ENCODE measurements around the gene ALDH3B1. TPM values are rescaled to one million over a fixed set of nuclear protein-coding genes. Genes with fewer than 3 reads are reported as not detected.

ALDH3B1 gene
- total and polyA plus RNA-seq, 2 of the 4 experiments (the other 2 are of a cell fraction) = 11.8 to 22.8 TPM

DNA sequence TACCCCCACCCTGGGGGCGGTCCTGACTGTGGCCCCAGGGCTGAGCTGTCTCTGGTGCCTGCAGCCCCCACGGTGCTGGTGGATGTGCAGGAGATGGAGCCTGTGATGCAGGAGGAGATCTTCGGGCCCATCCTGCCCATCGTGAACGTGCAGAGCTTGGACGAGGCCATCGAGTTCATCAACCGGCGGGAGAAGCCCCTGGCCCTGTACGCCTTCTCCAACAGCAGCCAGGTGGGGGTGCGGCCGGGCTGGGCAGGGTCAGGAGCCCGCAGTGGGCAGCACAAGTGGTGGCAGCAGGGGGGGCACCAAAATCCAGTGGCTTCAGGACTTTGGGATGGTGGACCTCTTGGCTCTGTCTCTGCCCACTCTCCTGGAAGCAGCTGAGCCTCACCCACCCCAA, 12.4 kb downstream of the ALDH3B1 start:
- Histone ChIP-seq H3K9ac (ENCODE audit: low read depth, low read length) (no peak overlapping the region), H2AK9ac (replicated peaks; ENCODE audit: low read depth, low read length, poor library complexity) (no peak overlapping the region), H3K4me2 (ENCODE audit: low read depth, low read length) (no peak overlapping the region), H2BK5ac (ENCODE audit: low read depth, low read length, poor library complexity, severe bottlenecking) (no peak overlapping the region), H4K5ac (ENCODE audit: low read depth, low read length) (no peak overlapping the region), H3K18ac (ENCODE audit: low read depth, low read length) (no peak overlapping the region), H3K14ac (replicated peaks; ENCODE audit: low read depth, low read length) (no peak overlapping the region), H3K4me3 (ENCODE audit: insufficient read depth, low read depth, low read length) (no peak overlapping the region), H4K8ac (ENCODE audit: low read depth in 2 of 2, low read length in 2 of 2) (no peak overlapping the region), H3K4me1 (ENCODE audit: control insufficient read depth, insufficient read depth, low read length) (peaks cover 9% of the 10 kb centered on the region), H3K79me1 (ENCODE audit: low read depth in 1 of 2, low read length in 2 of 2) (peaks cover 9 to 17% of the 10 kb centered on the region in 2 experiments; a peak in 2 of 4 replicates), H3K27ac (ENCODE audit: insufficient read depth, low read length) (no peak overlapping the region), H3K36me3 (ENCODE audit: control insufficient read depth, insufficient read depth, low read length) (peaks cover 26% of the 10 kb centered on the region), H2AFZ (replicated peaks; ENCODE audit: low read length, poor library complexity) (no peak overlapping the region), H4K91ac (ENCODE audit: insufficient read depth, low read depth, low read length) (no peak overlapping the region), H2BK20ac (ENCODE audit: low read depth, low read length) (no peak overlapping the region), H3K4ac (ENCODE audit: low read depth, low read length) (no peak overlapping the region), H2AK5ac (ENCODE audit: low read depth, low read length) (no peak overlapping the region), H3K56ac (ENCODE audit: extremely low read depth, insufficient read depth, low read length) (no peak overlapping the region), H3K23ac (ENCODE audit: low read depth, low read length) (no peak overlapping the region), H2BK120ac (ENCODE audit: low read depth, low read length) (no peak overlapping the region), H4K20me1 (ENCODE audit: insufficient read depth, low read length) (no peaks in the 10 kb centered on the region), H3K9me1 (ENCODE audit: insufficient read depth, low read length) (peaks cover 6% of the 10 kb centered on the region; the same call in 1 of the 2 replicates), H3K27me3 (ENCODE audit: control insufficient read depth, insufficient read depth, low read length) (no peaks in the 10 kb centered on the region), H2BK15ac (ENCODE audit: low read depth, low read length) (no peak overlapping the region), H3K9me3 (ENCODE audit: control insufficient read depth, insufficient read depth, low read length) (no peaks in the 10 kb centered on the region)
- 89% methylated on average over 8 of the region's 13 CpGs; no CpG with 5 or more reads in 1 of the 2 experiments for WGBS, 2 experiments (ENCODE audit: extremely low coverage in 2 of 2, insufficient read length in 1 of 2)
- ChIA-PET POLR2A (ENCODE audit: unreplicated experiment) (no interaction called here), CTCF (no interaction called here)
- no peak for DNase-seq
- BruUV-seq (replicated peaks) = no TSS peak
- TF ChIP-seq, protein P1, sequence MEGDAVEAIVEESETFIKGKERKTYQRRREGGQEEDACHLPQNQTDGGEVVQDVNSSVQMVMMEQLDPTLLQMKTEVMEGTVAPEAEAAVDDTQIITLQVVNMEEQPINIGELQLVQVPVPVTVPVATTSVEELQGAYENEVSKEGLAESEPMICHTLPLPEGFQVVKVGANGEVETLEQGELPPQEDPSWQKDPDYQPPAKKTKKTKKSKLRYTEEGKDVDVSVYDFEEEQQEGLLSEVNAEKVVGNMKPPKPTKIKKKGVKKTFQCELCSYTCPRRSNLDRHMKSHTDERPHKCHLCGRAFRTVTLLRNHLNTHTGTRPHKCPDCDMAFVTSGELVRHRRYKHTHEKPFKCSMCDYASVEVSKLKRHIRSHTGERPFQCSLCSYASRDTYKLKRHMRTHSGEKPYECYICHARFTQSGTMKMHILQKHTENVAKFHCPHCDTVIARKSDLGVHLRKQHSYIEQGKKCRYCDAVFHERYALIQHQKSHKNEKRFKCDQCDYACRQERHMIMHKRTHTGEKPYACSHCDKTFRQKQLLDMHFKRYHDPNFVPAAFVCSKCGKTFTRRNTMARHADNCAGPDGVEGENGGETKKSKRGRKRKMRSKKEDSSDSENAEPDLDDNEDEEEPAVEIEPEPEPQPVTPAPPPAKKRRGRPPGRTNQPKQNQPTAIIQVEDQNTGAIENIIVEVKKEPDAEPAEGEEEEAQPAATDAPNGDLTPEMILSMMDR (conservative IDR thresholded peaks at IDR 0.05; ENCODE audit: low read depth, low read length) = no peak
- TF ChIP-seq MAFK (IDR thresholded peaks at IDR 0.05; ENCODE audit: low read depth, low read length) (no peak), RFX5 (IDR thresholded peaks at IDR 0.05; ENCODE audit: low read depth, low read length) (no peak), NFE2L2 (IDR thresholded peaks at IDR 0.05; ENCODE audit: low read depth, low read length) (no peak), RCOR1 (IDR thresholded peaks at IDR 0.05; ENCODE audit: insufficient replicate concordance, low read length) (no peak), CEBPB (IDR thresholded peaks at IDR 0.05; ENCODE audit: low read depth, low read length) (no peak), MXI1 (IDR thresholded peaks at IDR 0.05; ENCODE audit: borderline replicate concordance, low read depth, low read length) (no peak), CHD1 (IDR thresholded peaks at IDR 0.05; ENCODE audit: low read depth, low read length) (no peak), MAZ (IDR thresholded peaks at IDR 0.05; ENCODE audit: borderline replicate concordance, low read depth, low read length) (no peak), FOS (IDR thresholded peaks at IDR 0.05; ENCODE audit: low read depth, low read length) (no peak), POLR2A (IDR thresholded peaks at IDR 0.05; ENCODE audit: low read depth, low read length) (no peak), BHLHE40 (IDR thresholded peaks at IDR 0.05; ENCODE audit: low read depth, low read length) (no peak), RAD21 (IDR thresholded peaks at IDR 0.05; ENCODE audit: low read length) (no peak), SMC3 (IDR thresholded peaks at IDR 0.05; ENCODE audit: low read depth, low read length) (no peak)
- TF ChIP-seq, protein P2, sequence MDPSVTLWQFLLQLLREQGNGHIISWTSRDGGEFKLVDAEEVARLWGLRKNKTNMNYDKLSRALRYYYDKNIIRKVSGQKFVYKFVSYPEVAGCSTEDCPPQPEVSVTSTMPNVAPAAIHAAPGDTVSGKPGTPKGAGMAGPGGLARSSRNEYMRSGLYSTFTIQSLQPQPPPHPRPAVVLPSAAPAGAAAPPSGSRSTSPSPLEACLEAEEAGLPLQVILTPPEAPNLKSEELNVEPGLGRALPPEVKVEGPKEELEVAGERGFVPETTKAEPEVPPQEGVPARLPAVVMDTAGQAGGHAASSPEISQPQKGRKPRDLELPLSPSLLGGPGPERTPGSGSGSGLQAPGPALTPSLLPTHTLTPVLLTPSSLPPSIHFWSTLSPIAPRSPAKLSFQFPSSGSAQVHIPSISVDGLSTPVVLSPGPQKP (IDR thresholded peaks at IDR 0.05; ENCODE audit: borderline replicate concordance, low read depth, low read length) = no peak
- TF ChIP-seq, protein P3, sequence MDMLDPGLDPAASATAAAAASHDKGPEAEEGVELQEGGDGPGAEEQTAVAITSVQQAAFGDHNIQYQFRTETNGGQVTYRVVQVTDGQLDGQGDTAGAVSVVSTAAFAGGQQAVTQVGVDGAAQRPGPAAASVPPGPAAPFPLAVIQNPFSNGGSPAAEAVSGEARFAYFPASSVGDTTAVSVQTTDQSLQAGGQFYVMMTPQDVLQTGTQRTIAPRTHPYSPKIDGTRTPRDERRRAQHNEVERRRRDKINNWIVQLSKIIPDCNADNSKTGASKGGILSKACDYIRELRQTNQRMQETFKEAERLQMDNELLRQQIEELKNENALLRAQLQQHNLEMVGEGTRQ (IDR thresholded peaks at IDR 0.05; ENCODE audit: low read depth, low read length) = no peak
- dilution Hi-C loops (cut with HindIII; ENCODE audit: low sequenced_read_pairs, unreplicated experiment) (no loop called here), intact Hi-C loops (cut with micrococcal nuclease) (no loop called here), in situ Hi-C loops (cut with MboI; ENCODE audit: low sequenced_read_pairs) (no loop called here)
- no peak for ATAC-seq (ENCODE audit: low read depth)

All from IMR-90 (cell line).